Measurements from ENCODE around the gene ICE2.

ICE2 gene

GRCh38 chr15:60370105-60370868 lies 108.7 kb downstream of the ICE2 start:
- Histone ChIP-seq H3K79me2 (ENCODE audit: insufficient read depth, low read length) (no peaks in the 10 kb centered on the region), H3K27me3 (ENCODE audit: insufficient read depth, low read length, poor library complexity, severe bottlenecking) (no peaks in the 10 kb centered on the region), H3F3A (ENCODE audit: low read depth) (no peaks in the 10 kb centered on the region), H3K9me2 (replicated peaks; ENCODE audit: low read depth, low read length) (no peaks in the 10 kb centered on the region), H3K36me3 (ENCODE audit: insufficient read depth, low read length) (peaks cover 2% of the 10 kb centered on the region; the same call in 1 of the 2 replicates), H2AFZ (ENCODE audit: low read length) (no peak overlapping the region), H3K9ac (ENCODE audit: low read depth, low read length, poor library complexity, severe bottlenecking) (no peak overlapping the region), H3K9me3 (ENCODE audit: insufficient read depth, low read depth, low read length) (no peaks in the 10 kb centered on the region), H4K20me1 (ENCODE audit: insufficient read depth, low read length, poor library complexity, severe bottlenecking) (no peaks in the 10 kb centered on the region), H3K4me1 (ENCODE audit: insufficient read depth, low read length, poor library complexity, severe bottlenecking) (no peaks in the 10 kb centered on the region), H3K4me2 (ENCODE audit: low read depth, low read length, poor library complexity, severe bottlenecking) (no peak overlapping the region), H3K4me3 (ENCODE audit: low read length, poor library complexity, severe bottlenecking) (no peak overlapping the region)
- TF ChIP-seq, protein P1, sequence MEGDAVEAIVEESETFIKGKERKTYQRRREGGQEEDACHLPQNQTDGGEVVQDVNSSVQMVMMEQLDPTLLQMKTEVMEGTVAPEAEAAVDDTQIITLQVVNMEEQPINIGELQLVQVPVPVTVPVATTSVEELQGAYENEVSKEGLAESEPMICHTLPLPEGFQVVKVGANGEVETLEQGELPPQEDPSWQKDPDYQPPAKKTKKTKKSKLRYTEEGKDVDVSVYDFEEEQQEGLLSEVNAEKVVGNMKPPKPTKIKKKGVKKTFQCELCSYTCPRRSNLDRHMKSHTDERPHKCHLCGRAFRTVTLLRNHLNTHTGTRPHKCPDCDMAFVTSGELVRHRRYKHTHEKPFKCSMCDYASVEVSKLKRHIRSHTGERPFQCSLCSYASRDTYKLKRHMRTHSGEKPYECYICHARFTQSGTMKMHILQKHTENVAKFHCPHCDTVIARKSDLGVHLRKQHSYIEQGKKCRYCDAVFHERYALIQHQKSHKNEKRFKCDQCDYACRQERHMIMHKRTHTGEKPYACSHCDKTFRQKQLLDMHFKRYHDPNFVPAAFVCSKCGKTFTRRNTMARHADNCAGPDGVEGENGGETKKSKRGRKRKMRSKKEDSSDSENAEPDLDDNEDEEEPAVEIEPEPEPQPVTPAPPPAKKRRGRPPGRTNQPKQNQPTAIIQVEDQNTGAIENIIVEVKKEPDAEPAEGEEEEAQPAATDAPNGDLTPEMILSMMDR (conservative IDR thresholded peaks at IDR 0.05; ENCODE audit: low read length) = no peak
- TF ChIP-seq EZH2phosphoT487 (IDR thresholded peaks at IDR 0.05; ENCODE audit: borderline replicate concordance) = no peak

DNA sequence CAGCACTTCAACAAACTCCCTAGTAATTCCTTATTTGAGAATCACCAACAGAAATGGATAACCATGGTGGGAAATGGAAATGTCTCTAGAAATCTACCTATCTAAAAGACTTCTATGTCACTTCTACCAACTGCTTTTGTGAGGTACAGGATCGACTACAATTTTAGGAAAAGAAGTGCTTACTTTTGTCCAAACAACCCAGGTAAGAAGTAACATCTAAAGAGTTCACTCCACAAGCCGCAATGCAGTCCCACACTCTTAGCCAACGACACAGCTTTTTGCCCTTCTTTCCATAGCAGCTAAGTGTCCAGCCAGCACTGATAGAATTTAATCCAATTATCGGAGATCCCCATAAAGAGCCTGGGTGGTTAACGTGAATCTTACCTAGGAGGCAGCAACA lies 109.2 kb downstream of the ICE2 start:
- Histone ChIP-seq H3K9me3 (ENCODE audit: insufficient read depth, low read depth, low read length) (no peaks in the 10 kb centered on the region), H3K27me3 (ENCODE audit: insufficient read depth, low read length, poor library complexity, severe bottlenecking) (no peaks in the 10 kb centered on the region), H3K4me3 (ENCODE audit: low read length, poor library complexity, severe bottlenecking) (no peak overlapping the region), H3K36me3 (ENCODE audit: insufficient read depth, low read length) (peaks cover 2% of the 10 kb centered on the region; the same call in 1 of the 2 replicates), H3F3A (ENCODE audit: low read depth) (no peaks in the 10 kb centered on the region), H4K20me1 (ENCODE audit: insufficient read depth, low read length, poor library complexity, severe bottlenecking) (no peaks in the 10 kb centered on the region), H3K9me2 (replicated peaks; ENCODE audit: low read depth, low read length) (no peaks in the 10 kb centered on the region), H3K4me1 (ENCODE audit: insufficient read depth, low read length, poor library complexity, severe bottlenecking) (no peaks in the 10 kb centered on the region), H3K4me2 (ENCODE audit: low read depth, low read length, poor library complexity, severe bottlenecking) (no peak overlapping the region), H2AFZ (ENCODE audit: low read length) (no peak overlapping the region), H3K9ac (ENCODE audit: low read depth, low read length, poor library complexity, severe bottlenecking) (no peak overlapping the region), H3K79me2 (ENCODE audit: insufficient read depth, low read length) (no peaks in the 10 kb centered on the region)
- TF ChIP-seq, protein P1 (conservative IDR thresholded peaks at IDR 0.05; ENCODE audit: low read length) = no peak
- TF ChIP-seq EZH2phosphoT487 (IDR thresholded peaks at IDR 0.05; ENCODE audit: borderline replicate concordance) = no peak

Measured in Loucy (cell line).